IMR-90 (cell line): ENCODE data around the gene SLC35F3. TPM values are rescaled to one million over a fixed set of nuclear protein-coding genes. Genes with fewer than 3 reads are reported as not detected.

ENCODE experiments used
- ATAC-seq: fragments of 200-7000 bp; cut with Tn5 transposase; 2 replicates; pipeline ENCODE4 v1.9.1; 2020; ENCODE audit warnings: low read depth, mild to moderate bottlenecking, moderate library complexity
- BruUV-seq: library from RNA; stranded (reverse); fragments of 400-500 nt; replicated peaks from 2 replicates; lab custom pipeline; 2021; lab: Mats Ljungman, UMichigan
- CTCF ChIA-PET: fragments of 300-600 bp; formaldehyde crosslinking; extraction: SDS; loops from one replicate; lab custom pipeline; 2021; ENCODE audit warnings: antibody characterized with exemption; lab: Yijun Ruan, JAX
- POLR2A ChIA-PET: fragments of 300-600 bp; sonication (Branson Sonifier 250); formaldehyde crosslinking; loops from one replicate; lab custom pipeline; 2022; ENCODE audit warnings: antibody characterized with exemption; ENCODE audit not compliant: unreplicated experiment; lab: Charles Lee
- DNase-seq: peaks from one replicate; pipeline ENCODE4 v3.0.0; 2013
- H2AFZ ChIP-seq: replicated peaks from 2 replicates; pipeline ENCODE3; 2013; ENCODE audit warnings: low read length, mild to moderate bottlenecking; ENCODE audit not compliant: poor library complexity
- H2AK5ac ChIP-seq: 2 replicates; pipeline ENCODE4 v1.6.1; 2013; ENCODE audit warnings: low read depth, low read length, inconsistent platforms
- H2AK9ac ChIP-seq: replicated peaks from 2 replicates; pipeline ENCODE3; 2013; ENCODE audit warnings: mild to moderate bottlenecking, low read depth, low read length, moderate library complexity; ENCODE audit not compliant: poor library complexity
- H2BK120ac ChIP-seq: 2 replicates; pipeline ENCODE4 v1.6.1; 2013; ENCODE audit warnings: low read depth, low read length, inconsistent platforms
- H2BK15ac ChIP-seq: 3 replicates; pipeline ENCODE4 v1.6.1; 2013; ENCODE audit warnings: low read depth, low read length, inconsistent platforms
- H2BK20ac ChIP-seq: 2 replicates; pipeline ENCODE4 v1.6.1; 2013; ENCODE audit warnings: low read depth, mild to moderate bottlenecking, inconsistent platforms, low read length, moderate library complexity
- H2BK5ac ChIP-seq: 2 replicates; pipeline ENCODE4 v1.6.1; 2013; ENCODE audit warnings: mild to moderate bottlenecking, low read depth, low read length, inconsistent platforms; ENCODE audit not compliant: poor library complexity, severe bottlenecking
- H3K14ac ChIP-seq: replicated peaks from 2 replicates; pipeline ENCODE4 v1.6.1; 2013; ENCODE audit warnings: low read depth, low read length, inconsistent platforms
- H3K18ac ChIP-seq: 2 replicates; pipeline ENCODE4 v1.6.1; 2013; ENCODE audit warnings: low read depth, low read length, control low read depth
- H3K23ac ChIP-seq: 2 replicates; pipeline ENCODE4 v1.6.1; 2013; ENCODE audit warnings: low read depth, low read length, inconsistent platforms
- H3K27ac ChIP-seq: 2 replicates; pipeline ENCODE4 v1.5.1; 2013; ENCODE audit warnings: mild to moderate bottlenecking, control low read depth, low read length; ENCODE audit not compliant: insufficient read depth
- H3K27me3 ChIP-seq: 2 replicates; pipeline ENCODE4 v1.6.1; 2013; ENCODE audit warnings: low read length; ENCODE audit not compliant: control insufficient read depth, insufficient read depth
- H3K36me3 ChIP-seq: 2 replicates; pipeline ENCODE4 v1.6.1; 2013; ENCODE audit warnings: low read length, mixed read lengths; ENCODE audit not compliant: control insufficient read depth, insufficient read depth
- H3K4ac ChIP-seq: 2 replicates; pipeline ENCODE4 v1.6.1; 2013; ENCODE audit warnings: low read depth, low read length, inconsistent platforms
- H3K4me1 ChIP-seq: 2 replicates; pipeline ENCODE4 v1.6.1; 2013; ENCODE audit warnings: low read length, mixed read lengths; ENCODE audit not compliant: control insufficient read depth, insufficient read depth
- H3K4me2 ChIP-seq: 2 replicates; pipeline ENCODE4 v1.6.1; 2013; ENCODE audit warnings: low read depth, mild to moderate bottlenecking, control low read depth, low read length, moderate library complexity
- H3K4me3 ChIP-seq: 2 replicates; pipeline ENCODE4 v1.5.1; 2013; ENCODE audit warnings: low read depth, mild to moderate bottlenecking, control low read depth, low read length, moderate library complexity; ENCODE audit not compliant: insufficient read depth
- H3K56ac ChIP-seq: 2 replicates; pipeline ENCODE4 v1.6.1; 2013; ENCODE audit warnings: low read length, inconsistent platforms; ENCODE audit not compliant: insufficient read depth; ENCODE audit errors: extremely low read depth
- H3K79me1 ChIP-seq, 2 experiments: 2 replicates each; pipeline ENCODE4 v1.6.1; 2013; ENCODE audit warnings: low read length in 2 of 2, inconsistent platforms in 1 of 2, low read depth in 1 of 2
- H3K9ac ChIP-seq: 2 replicates; pipeline ENCODE4 v1.6.1; 2013; ENCODE audit warnings: low read depth, low read length, control low read depth
- H3K9me1 ChIP-seq: 2 replicates; pipeline ENCODE4 v1.6.1; 2013; ENCODE audit warnings: low read length, inconsistent platforms; ENCODE audit not compliant: insufficient read depth
- H3K9me3 ChIP-seq: 2 replicates; pipeline ENCODE4 v1.6.1; 2013; ENCODE audit warnings: low read length; ENCODE audit not compliant: control insufficient read depth, insufficient read depth
- H4K20me1 ChIP-seq: 2 replicates; pipeline ENCODE4 v1.6.1; 2013; ENCODE audit warnings: low read length, inconsistent platforms; ENCODE audit not compliant: insufficient read depth
- H4K5ac ChIP-seq: 2 replicates; pipeline ENCODE4 v1.6.1; 2013; ENCODE audit warnings: mild to moderate bottlenecking, low read depth, low read length, control low read depth
- H4K8ac ChIP-seq, 2 experiments: 2 replicates each; pipeline ENCODE4 v1.6.1; 2013; ENCODE audit warnings: low read depth in 2 of 2, low read length in 2 of 2, control low read depth in 1 of 2, inconsistent platforms in 1 of 2
- H4K91ac ChIP-seq: 2 replicates; pipeline ENCODE4 v1.6.1; 2013; ENCODE audit warnings: low read depth, low read length, inconsistent platforms; ENCODE audit not compliant: insufficient read depth
- CTCF ChIP-seq: conservative IDR thresholded peaks from 2 replicates; pipeline ENCODE4 v1.5.1; 2012; ENCODE audit warnings: mild to moderate bottlenecking, low read depth, low read length, improper control_type of control experiment
- MAFK ChIP-seq: IDR thresholded peaks from 2 replicates; pipeline ENCODE4 v1.6.1; 2012; ENCODE audit warnings: low read depth, low read length, improper control_type of control experiment
- MAZ ChIP-seq: IDR thresholded peaks from 2 replicates; pipeline ENCODE4 v1.6.1; 2012; ENCODE audit warnings: low read depth, mild to moderate bottlenecking, low read length, improper control_type of control experiment, moderate library complexity, borderline replicate concordance
- NFE2L2 ChIP-seq: fragments of 150-350 bp; IDR thresholded peaks from 2 replicates; pipeline ENCODE4 v1.6.1; 2016; ENCODE audit warnings: low read depth, mild to moderate bottlenecking, low read length
- RAD21 ChIP-seq: IDR thresholded peaks from 2 replicates; pipeline ENCODE4 v1.6.1; 2012; ENCODE audit warnings: low read length, improper control_type of control experiment
- SMC3 ChIP-seq: fragments of 150-350 bp; IDR thresholded peaks from 2 replicates; pipeline ENCODE4 v1.6.1; 2016; ENCODE audit warnings: low read depth, mild to moderate bottlenecking, antibody characterized with exemption, low read length, moderate library complexity
- WGBS, 2 experiments: methylation state at CpG; one replicate each; pipeline versions ENCODE4 v1.1.5 to v1.1.7; 2013; ENCODE audit warnings: missing lambda C conversion rate in 2 of 2; ENCODE audit not compliant: insufficient read length in 1 of 2; ENCODE audit errors: extremely low coverage in 2 of 2; 5-methylcytosine and 5-hydroxymethylcytosine counted together
- dilution Hi-C: fragments of 300-500 bp; cut with HindIII; formaldehyde crosslinking; loops from one replicate; pipeline ENCODE4 v1.14.3; 2018; ENCODE audit warnings: low sequenced_read_pairs; ENCODE audit not compliant: unreplicated experiment
- in situ Hi-C: fragments of 300-500 bp; cut with MboI; formaldehyde crosslinking; loops from 3 replicates; pipeline ENCODE4 v1.14.3; 2019; ENCODE audit warnings: low sequenced_read_pairs, inconsistent platforms, mixed read lengths
- intact Hi-C: fragments of 100-400 bp; cut with micrococcal nuclease; formaldehyde crosslinking; loops from 2 replicates; pipeline ENCODE4 v1.10.0; 2022
- polyA plus RNA-seq, 3 experiments: library from polyadenylated mRNA; depleted of rRNA; stranded (reverse); fragments of >200 nt; gene quantifications; 2 replicates each; pipeline ENCODE4 v1.2.3, GENCODE V29; 2012; ENCODE audit warnings: low replicate concordance in 1 of 3
- total RNA-seq: library from RNA; depleted of rRNA; stranded (reverse); fragments of >200 nt; gene quantifications from 2 replicates; pipeline ENCODE4 v1.2.3, GENCODE V29; 2012
- TF ChIP-seq, protein P1 (sequence below): fragments of 150-350 bp; IDR thresholded peaks from 2 replicates; pipeline ENCODE4 v1.6.1; 2017; ENCODE audit warnings: mild to moderate bottlenecking, antibody characterized with exemption, low read length, low read depth

SLC35F3 gene
- total and polyA plus RNA-seq, 2 of the 4 experiments (the other 2 are of a cell fraction): under 0.01 to 0.17 TPM

- TF ChIP-seq NFE2L2 (no peak), MAZ (no peak), SMC3 (no peak), RAD21 (no peak), CTCF (no peak), MAFK (no peak)
- TF ChIP-seq, protein P1, sequence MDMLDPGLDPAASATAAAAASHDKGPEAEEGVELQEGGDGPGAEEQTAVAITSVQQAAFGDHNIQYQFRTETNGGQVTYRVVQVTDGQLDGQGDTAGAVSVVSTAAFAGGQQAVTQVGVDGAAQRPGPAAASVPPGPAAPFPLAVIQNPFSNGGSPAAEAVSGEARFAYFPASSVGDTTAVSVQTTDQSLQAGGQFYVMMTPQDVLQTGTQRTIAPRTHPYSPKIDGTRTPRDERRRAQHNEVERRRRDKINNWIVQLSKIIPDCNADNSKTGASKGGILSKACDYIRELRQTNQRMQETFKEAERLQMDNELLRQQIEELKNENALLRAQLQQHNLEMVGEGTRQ: no peak
- H2BK120ac ChIP-seq: no peak overlapping the region
- no peak overlapping the region for H3K27ac ChIP-seq
- no peak overlapping the region for H4K91ac ChIP-seq
- H2AFZ ChIP-seq: no peak overlapping the region
- intact Hi-C loops: no loop called here
- H3K4me3 ChIP-seq: no peak overlapping the region
- H3K9me3 ChIP-seq: peaks cover 10% of the 10 kb centered on the region
- H4K5ac ChIP-seq: no peak overlapping the region
- POLR2A ChIA-PET: no interaction called here
- no peak overlapping the region for H4K8ac ChIP-seq
- H3K4ac ChIP-seq: no peak overlapping the region
- no peak for DNase-seq
- no peaks in the 10 kb centered on the region for H3K79me1 ChIP-seq
- no peak overlapping the region for H3K18ac ChIP-seq
- dilution Hi-C loops: no loop called here
- H2AK9ac ChIP-seq: no peak overlapping the region
- H2BK15ac ChIP-seq: no peak overlapping the region
- in situ Hi-C loops: no loop called here
- no peaks in the 10 kb centered on the region for H3K27me3 ChIP-seq
- CTCF ChIA-PET: no interaction called here
- no peaks in the 10 kb centered on the region for H3K4me1 ChIP-seq
- H3K14ac ChIP-seq: no peak overlapping the region
- H3K23ac ChIP-seq: no peak overlapping the region
- no peak overlapping the region for H3K4me2 ChIP-seq
- no peak overlapping the region for H3K56ac ChIP-seq
- H3K36me3 ChIP-seq: no peaks in the 10 kb centered on the region
- no peak overlapping the region for H2BK20ac ChIP-seq
- no peak overlapping the region for H2AK5ac ChIP-seq
- H4K20me1 ChIP-seq: no peaks in the 10 kb centered on the region
- no peaks in the 10 kb centered on the region for H3K9me1 ChIP-seq
- no peak overlapping the region for H2BK5ac ChIP-seq
- H3K9ac ChIP-seq: no peak overlapping the region
- WGBS, 2 experiments: no CpG with 5 or more reads among the region's 2 CpGs
- BruUV-seq: no TSS peak
- ATAC-seq: no peak
Measured at GRCh38 chr1:233864578-233864977, 39.9 kb upstream of the SLC35F3 start.
